Vagina (tissue), 2 donors: ENCODE data around the gene CPA2. TPM values are rescaled to one million over a fixed set of nuclear protein-coding genes. Genes with fewer than 3 reads are reported as not detected.

ENCODE experiments used
- DNase-seq, 2 donors: peaks; one replicate each; pipeline ENCODE4 v3.0.0-alpha.2; 2017; ENCODE audit errors: extremely low spot score in 2 of 2
- H3K27ac ChIP-seq: fragments of 200-600 bp; sonication (generic); one replicate; pipeline ENCODE4 v1.5.1; 2019
- H3K27me3 ChIP-seq: fragments of 200-600 bp; sonication (generic); one replicate; pipeline ENCODE4 v1.5.1; 2019
- H3K36me3 ChIP-seq, 2 donors: fragments of 200-600 bp; sonication (generic); one replicate each; pipeline ENCODE4 v1.5.1; 2017 to 2019
- H3K4me1 ChIP-seq: fragments of 200-600 bp; sonication (generic); one replicate; pipeline ENCODE4 v1.5.1; 2019
- H3K4me3 ChIP-seq, 2 donors: fragments of 200-600 bp; sonication (generic); 1 replicate in 1 of 2; 2 replicates in 1 of 2; pipeline ENCODE4 v1.5.1; 2016 to 2019
- H3K9me3 ChIP-seq: fragments of 200-600 bp; sonication (generic); one replicate; pipeline ENCODE4 v1.5.1; 2019
- CTCF ChIP-seq, 3 experiments: fragments of 450-650 bp in 2 of 3; fragments of 200-600 bp in 1 of 3; sonication (generic) in 1 of 3; IDR thresholded peaks; one replicate each; pipeline ENCODE4 v1.5.1; 2017 to 2019; ENCODE audit warnings: antibody characterized with exemption in 3 of 3, mild to moderate bottlenecking in 2 of 3, moderate library complexity in 2 of 3
- POLR2A ChIP-seq, 2 donors: fragments of 450-650 bp; IDR thresholded peaks; one replicate each; pipeline ENCODE4 v1.6.1; 2017; ENCODE audit warnings: antibody characterized with exemption in 2 of 2, mild to moderate bottlenecking in 2 of 2, moderate library complexity in 2 of 2
- POLR2AphosphoS5 ChIP-seq, 2 donors: sonication (generic); formaldehyde crosslinking; IDR thresholded peaks; one replicate each; pipeline ENCODE4 v1.9.0; 2017; ENCODE audit warnings: antibody characterized with exemption in 2 of 2, mild to moderate bottlenecking in 2 of 2, low read depth in 1 of 2; ENCODE audit not compliant: insufficient read depth in 1 of 2
- intact Hi-C: fragments of 100-400 bp; cut with DNase I; formaldehyde crosslinking; loops from one replicate; pipeline ENCODE4 v1.15.1; 2023
- total RNA-seq: library from RNA; depleted of rRNA; stranded (reverse); fragments of >200 nt; gene quantifications from one replicate; pipeline ENCODE4 v1.2.3, GENCODE V29; 2016

CPA2 gene
- total RNA-seq, 1 donor from 2014 or later, result not detected

DNA sequence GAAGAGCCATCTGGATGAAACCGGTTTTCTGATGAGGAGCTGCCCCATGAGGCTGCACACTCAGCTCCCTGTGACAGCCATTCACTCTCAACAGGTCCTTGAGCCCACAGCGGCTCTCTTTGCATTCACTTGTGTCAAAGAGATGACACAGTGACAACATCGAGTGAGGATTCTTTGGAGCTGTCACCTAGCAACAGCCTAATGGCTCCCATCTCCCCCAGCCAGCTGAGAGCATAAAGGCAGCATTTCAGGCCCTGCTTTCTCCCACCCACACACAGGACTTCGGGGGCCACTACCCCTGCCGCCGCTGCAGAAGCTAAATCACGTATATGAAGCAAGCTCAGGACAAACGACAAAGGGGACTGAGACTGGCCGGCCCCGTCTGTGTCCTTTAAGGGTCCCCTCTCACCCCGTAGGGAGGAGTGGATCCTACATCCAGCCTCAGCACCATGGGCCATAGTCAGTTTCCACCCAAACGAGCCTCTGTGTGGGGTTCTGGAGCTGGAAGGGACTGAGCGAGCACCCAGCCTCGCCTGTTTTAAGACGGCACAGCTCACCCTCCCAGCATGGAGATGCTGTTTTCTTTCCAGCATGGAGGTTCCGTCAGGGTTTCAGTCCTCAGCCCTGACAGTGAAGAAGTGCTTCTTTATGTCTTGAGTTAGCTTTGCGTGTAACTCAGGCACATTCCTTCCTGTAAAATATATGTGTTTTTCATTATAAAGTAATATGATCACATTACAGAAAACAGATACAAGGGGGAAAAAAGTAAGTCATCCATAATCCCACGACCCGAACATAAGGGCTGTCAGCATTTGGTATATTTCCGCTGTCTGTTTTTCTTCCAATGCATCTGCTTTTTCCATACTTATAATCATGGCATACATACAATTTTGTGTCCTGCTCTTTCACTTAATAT, 31.2 kb downstream of the CPA2 start:
- no peak overlapping the region for H3K4me3 ChIP-seq
- TF ChIP-seq POLR2A (IDR thresholded peaks at IDR 0.05) (no peak), CTCF (IDR thresholded peaks at IDR 0.05) (no peak), POLR2AphosphoS5 (IDR thresholded peaks at IDR 0.05; ENCODE audit: insufficient read depth in 1 of 2, low read depth in 1 of 2) (no peak)
- H3K9me3 ChIP-seq, result no peaks in the 10 kb centered on the region
- H3K27ac ChIP-seq, result no peak overlapping the region
- peaks cover 8% of the 10 kb centered on the region for H3K4me1 ChIP-seq
- DNase-seq, result no peak
- intact Hi-C loops, result no loop called here
- H3K27me3 ChIP-seq, result no peaks in the 10 kb centered on the region
- H3K36me3 ChIP-seq, result no peaks in the 10 kb centered on the region

DNA sequence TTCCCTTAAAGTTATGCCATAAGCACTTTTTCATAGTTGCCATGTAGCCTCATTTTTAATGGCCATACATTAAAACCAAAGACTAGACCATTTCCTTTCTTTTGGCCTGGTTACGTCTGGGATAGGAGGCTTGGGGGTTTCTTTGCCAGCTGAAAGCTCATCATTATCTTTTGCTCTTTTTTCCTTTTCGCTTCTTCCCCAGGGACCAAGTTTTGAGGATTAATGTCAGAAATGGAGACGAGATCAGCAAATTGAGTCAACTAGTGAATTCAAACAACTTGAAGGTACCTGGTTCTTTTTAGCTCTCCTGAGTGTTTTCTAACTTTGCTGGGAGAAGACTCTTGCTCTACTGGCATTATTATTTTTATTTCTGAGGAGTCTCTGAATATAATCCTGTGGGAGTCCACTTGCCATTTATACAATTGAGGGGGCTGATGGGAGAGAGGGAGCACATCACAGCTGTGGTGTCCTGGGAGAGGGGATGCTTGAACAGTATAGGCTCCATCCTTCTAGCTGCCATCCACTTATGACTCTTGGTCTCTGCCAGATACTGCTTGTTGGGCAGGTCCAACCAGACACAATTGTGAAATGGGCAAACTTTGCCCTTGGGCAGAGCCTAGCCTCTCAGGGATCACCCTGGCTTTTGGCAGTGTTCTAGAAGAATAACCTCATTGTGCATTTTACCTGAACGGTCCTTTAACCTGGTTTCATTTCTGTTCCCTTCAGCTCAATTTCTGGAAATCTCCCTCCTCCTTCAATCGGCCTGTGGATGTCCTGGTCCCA, 32.1 kb downstream of the CPA2 start:
- H3K36me3 ChIP-seq, result no peaks in the 10 kb centered on the region
- TF ChIP-seq POLR2AphosphoS5 (IDR thresholded peaks at IDR 0.05; ENCODE audit: insufficient read depth in 1 of 2, low read depth in 1 of 2) (peak in 1 of 2 donors; percentile 23), POLR2A (IDR thresholded peaks at IDR 0.05) (no peak)
- no peak overlapping the region for H3K27ac ChIP-seq
- DNase-seq, result no peak
- H3K27me3 ChIP-seq, result no peaks in the 10 kb centered on the region
- no peak overlapping the region for H3K4me3 ChIP-seq
- H3K9me3 ChIP-seq, result no peaks in the 10 kb centered on the region
- H3K4me1 ChIP-seq, result no peaks in the 10 kb centered on the region
- intact Hi-C loops, result no loop called here

DNA sequence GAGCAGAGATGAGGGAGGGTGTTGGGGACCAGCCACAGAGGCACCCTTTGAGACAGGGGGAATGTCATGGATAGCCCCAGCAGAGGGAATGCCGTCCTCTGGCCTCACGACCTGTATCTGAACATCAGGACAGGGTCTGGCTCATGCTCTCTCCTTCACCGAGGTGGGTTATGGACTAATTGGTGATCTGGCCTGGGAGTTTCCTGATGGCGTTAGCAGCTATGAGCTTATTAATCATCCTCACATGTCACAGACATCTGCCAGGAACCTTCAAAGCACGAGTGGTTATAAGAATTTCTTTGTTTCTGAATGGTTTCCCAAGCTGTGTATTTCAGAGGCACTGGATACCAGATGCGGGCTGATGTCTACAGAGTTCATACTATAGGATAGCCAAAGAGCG, 33.2 kb downstream of the CPA2 start:
- Histone ChIP-seq H3K36me3 (no peaks in the 10 kb centered on the region), H3K9me3 (no peaks in the 10 kb centered on the region), H3K4me3 (no peak overlapping the region), H3K27me3 (no peaks in the 10 kb centered on the region), H3K27ac (no peak overlapping the region), H3K4me1 (no peaks in the 10 kb centered on the region)
- intact Hi-C loops, result no loop called here
- DNase-seq, result no peak
- TF ChIP-seq POLR2A (IDR thresholded peaks at IDR 0.05) (no peak), POLR2AphosphoS5 (IDR thresholded peaks at IDR 0.05; ENCODE audit: insufficient read depth in 1 of 2, low read depth in 1 of 2) (no peak), CTCF (IDR thresholded peaks at IDR 0.05) (no peak)

DNA sequence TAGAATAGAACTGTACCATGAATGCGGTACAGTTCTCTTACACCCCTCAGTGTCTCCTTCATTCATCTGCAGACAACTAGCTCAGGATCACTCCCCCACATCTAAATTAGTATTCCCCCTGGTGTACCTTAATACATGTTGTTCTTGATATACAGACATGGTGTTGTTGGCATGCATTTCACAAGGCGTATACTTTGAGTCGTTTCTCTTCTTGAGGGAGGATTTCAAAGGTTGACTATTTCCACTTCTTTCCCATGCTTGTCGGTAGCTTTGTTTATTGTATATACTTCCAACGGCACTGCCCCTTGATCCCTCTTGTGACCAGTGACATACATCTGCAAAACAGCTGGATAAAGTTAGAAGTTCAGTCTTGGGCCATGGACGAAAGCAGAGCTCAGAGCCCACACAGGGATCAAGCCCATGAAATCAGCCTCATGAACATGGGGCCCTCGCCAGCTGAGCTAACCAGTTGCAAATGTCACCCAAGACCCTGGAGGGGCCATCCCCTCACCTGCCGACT, 34.9 kb downstream of the CPA2 start:
- no peak for DNase-seq
- no peaks in the 10 kb centered on the region for H3K4me1 ChIP-seq
- H3K36me3 ChIP-seq, result no peaks in the 10 kb centered on the region
- no peaks in the 10 kb centered on the region for H3K9me3 ChIP-seq
- TF ChIP-seq POLR2AphosphoS5 (IDR thresholded peaks at IDR 0.05; ENCODE audit: insufficient read depth in 1 of 2, low read depth in 1 of 2) (no peak), POLR2A (IDR thresholded peaks at IDR 0.05) (no peak), CTCF (IDR thresholded peaks at IDR 0.05) (no peak)
- intact Hi-C loops, result no loop called here
- H3K27ac ChIP-seq, result no peak overlapping the region
- H3K4me3 ChIP-seq, result no peak overlapping the region
- no peaks in the 10 kb centered on the region for H3K27me3 ChIP-seq

DNA sequence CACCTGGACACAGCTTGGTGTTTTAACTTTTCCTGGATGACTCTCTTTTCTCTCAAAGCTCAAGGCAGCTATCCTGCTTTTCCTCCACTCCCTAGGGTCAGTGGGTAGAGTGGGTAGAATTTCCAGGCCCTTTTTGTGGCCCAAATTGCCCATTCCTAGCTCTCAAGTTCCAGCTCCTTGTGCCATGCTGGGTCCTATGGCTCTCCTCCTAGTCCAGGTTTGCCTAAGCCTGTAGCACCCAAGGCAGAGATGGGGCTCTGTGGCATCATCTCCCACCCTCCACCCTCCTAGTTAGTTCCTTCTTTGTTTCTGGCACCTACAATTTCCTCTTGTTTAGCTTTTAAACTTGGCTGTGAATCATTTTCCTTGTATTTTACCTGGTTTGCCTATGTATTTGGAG, 36.0 kb downstream of the CPA2 start:
- no peak overlapping the region for H3K4me3 ChIP-seq
- no peaks in the 10 kb centered on the region for H3K4me1 ChIP-seq
- intact Hi-C loops, result no loop called here
- no peak for TF ChIP-seq CTCF (IDR thresholded peaks at IDR 0.05)
- no peak for TF ChIP-seq POLR2A (IDR thresholded peaks at IDR 0.05)
- TF ChIP-seq POLR2AphosphoS5 (IDR thresholded peaks at IDR 0.05; ENCODE audit: insufficient read depth in 1 of 2, low read depth in 1 of 2), result no peak
- no peak overlapping the region for H3K27ac ChIP-seq
- DNase-seq, result no peak
- no peaks in the 10 kb centered on the region for H3K27me3 ChIP-seq
- no peaks in the 10 kb centered on the region for H3K36me3 ChIP-seq
- no peaks in the 10 kb centered on the region for H3K9me3 ChIP-seq
